ENCODE data around the gene STXBP5L.
"Not testable (repeated sequence)": the region's sequence is repeated elsewhere in the genome, so short reads cannot be mapped to it uniquely, and the experiment has no call there.

The STXBP5L gene

DNA sequence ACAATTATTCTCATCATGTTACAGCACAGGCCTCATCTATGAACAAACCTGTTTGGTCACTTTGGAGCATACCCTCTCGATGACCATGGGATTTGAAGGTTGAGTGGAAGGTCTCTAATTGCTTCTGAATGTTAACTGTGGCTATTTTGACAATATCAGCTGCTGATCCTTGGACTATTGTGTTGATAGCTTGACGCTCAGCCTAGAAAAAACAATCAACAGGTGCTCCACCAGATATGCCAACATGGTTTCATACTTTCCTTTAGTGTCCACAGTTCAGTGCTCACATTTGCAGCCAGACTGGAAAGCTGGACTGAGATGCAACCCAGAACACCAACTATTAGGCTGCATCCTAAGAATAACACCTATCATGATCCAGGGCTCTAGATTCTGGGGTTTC lies 528.1 kb downstream of the STXBP5L start:
- no peak for DNase-seq

DNA sequence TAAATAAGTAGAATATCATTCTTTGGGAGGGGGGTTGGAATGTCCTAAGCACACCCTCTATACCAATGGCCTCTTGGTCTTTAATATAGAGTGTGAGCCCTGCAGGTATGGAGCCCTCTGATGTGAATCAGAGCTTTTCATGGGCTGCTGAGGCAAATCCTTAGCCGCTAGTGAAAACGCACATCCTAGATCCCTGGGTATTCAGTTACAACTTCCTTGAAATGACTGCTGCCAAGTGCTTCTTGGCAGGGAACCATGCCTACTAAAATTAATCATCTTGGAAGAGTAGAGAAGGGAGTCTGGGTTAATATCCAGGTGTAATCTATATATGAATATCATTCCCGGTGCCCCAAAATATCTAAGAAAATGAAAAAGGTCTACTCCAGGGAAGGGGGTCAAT lies 528.6 kb downstream of the STXBP5L start:
- DNase-seq, result no peak

- DNase-seq, result no peak
Observed at GRCh38 chr3:121443456-121443855, 535.5 kb downstream of the STXBP5L start.

- not testable (repeated sequence) for DNase-seq
Observed at GRCh38 chr3:121451752-121452151, 543.7 kb downstream of the STXBP5L start.

DNA sequence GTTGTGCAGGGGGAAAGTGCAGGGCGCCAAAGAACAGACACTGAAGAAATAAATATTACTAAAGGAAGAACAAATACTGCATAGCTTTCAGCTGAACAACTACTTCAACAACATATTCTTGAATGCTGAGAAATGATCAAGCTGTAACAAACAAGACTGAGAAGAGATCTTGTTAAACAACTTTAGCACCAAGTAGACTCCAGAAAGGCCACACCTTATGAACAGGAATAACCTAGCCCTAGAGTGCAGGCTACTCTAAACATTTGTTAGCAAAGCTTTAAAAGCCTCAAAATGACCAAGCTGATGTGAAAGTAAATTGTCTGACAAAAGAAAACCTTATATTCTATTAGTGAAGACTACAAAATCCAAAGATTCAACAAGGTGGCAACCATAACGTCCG lies 554.6 kb downstream of the STXBP5L start:
- DNase-seq, result no peak

DNA sequence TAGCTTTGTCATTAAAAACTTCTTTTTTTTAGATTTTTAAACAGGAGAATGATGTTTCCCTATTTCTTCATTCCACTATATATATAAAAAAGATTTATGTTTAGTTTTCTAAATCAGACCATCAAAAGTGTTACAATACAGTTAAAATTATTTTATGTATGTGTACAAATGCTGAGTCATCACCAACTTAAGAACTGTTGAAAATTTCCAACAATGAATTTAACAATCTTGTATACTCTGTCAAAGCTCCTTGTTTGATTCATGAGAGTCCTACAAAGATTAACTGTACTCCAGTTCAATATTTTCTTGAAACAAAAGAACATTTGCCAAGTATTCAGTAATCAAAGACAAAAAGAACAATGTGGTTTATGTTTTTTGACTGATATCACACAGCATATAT lies 555.7 kb downstream of the STXBP5L start:
- no peak for DNase-seq

DNA sequence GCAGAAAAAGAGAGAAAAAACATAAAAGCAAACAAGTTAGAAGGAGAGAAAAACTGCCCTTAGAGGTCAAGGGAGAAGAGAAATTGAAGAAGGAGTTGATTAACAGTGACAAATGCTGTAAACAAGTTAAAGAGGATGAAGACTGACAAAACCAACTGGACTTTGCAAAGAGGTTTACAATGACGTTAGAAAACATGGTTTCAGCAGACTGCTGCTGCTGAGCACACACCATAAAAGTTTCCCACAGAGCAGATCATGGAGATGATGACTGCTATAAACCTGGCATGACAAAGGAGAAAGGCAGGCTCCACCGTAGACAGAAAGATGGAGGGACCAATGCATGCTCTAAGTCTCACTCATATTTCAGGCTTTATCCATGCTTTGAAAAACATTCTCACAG lies 559.1 kb downstream of the STXBP5L start:
- DNase-seq, result no peak

GRCh38 chr3:121473001-121473400 lies 565.0 kb downstream of the STXBP5L start:
- no peak for DNase-seq

All from stimulated activated CD4-positive, alpha-beta T cell treated with anti-CD3 and anti-CD28 coated beads, Interleukin-12 subunit alpha, Interleukin-12 subunit beta, amount 100 ng/mL, for 4 hours (primary cell).